Prostate gland (tissue), 2 donors: ENCODE data around the gene KLHL29. TPM values are rescaled to one million over a fixed set of nuclear protein-coding genes. Genes with fewer than 3 reads are reported as not detected.

ENCODE experiments used
- DNase-seq: peaks from one replicate; pipeline ENCODE4 v3.0.0-alpha.2; 2019; ENCODE audit warnings: low spot score
- H3K27ac ChIP-seq, 2 donors: fragments of 200-600 bp; sonication (generic); 2 replicates each; pipeline ENCODE4 v1.5.1; 2017 to 2019
- H3K27me3 ChIP-seq: fragments of 200-600 bp; sonication (generic); replicated peaks from 2 replicates; pipeline ENCODE4 v1.5.1; 2019; ENCODE audit not compliant: insufficient read depth
- H3K36me3 ChIP-seq, 2 donors: fragments of 200-600 bp; sonication (generic); 1 replicate in 1 of 2; 2 replicates in 1 of 2; pipeline versions ENCODE4 v1.5.1 to v1.8.1; 2017 to 2019
- H3K4me1 ChIP-seq: fragments of 200-600 bp; sonication (generic); replicated peaks from 2 replicates; pipeline ENCODE4 v1.5.1; 2019
- H3K4me3 ChIP-seq, 2 donors: fragments of 200-600 bp; sonication (generic); 2 replicates each; pipeline ENCODE4 v1.5.1; 2017 to 2019
- H3K9me3 ChIP-seq: fragments of 200-600 bp; sonication (generic); 2 replicates; pipeline ENCODE4 v1.5.1; 2017
- POLR2A ChIP-seq: fragments of 450-650 bp; IDR thresholded peaks from one replicate; pipeline ENCODE4 v1.6.1; 2016; ENCODE audit warnings: antibody characterized with exemption, mild to moderate bottlenecking
- POLR2AphosphoS5 ChIP-seq: sonication (generic); formaldehyde crosslinking; IDR thresholded peaks from one replicate; pipeline ENCODE4 v1.6.1; 2017; ENCODE audit warnings: antibody characterized with exemption
- WGBS: methylation state at CpG from one replicate; pipeline ENCODE4 v1.1.5; 2018; 5-methylcytosine and 5-hydroxymethylcytosine counted together
- intact Hi-C: fragments of 100-400 bp; cut with DNase I; formaldehyde crosslinking; loops from one replicate; pipeline ENCODE4 v1.14.2; 2022
- total RNA-seq, 2 donors: library from RNA; depleted of rRNA; stranded (reverse); fragments of >200 nt; gene quantifications; one replicate each; pipeline ENCODE4 v1.1.0, GENCODE V29; 2016
- TF ChIP-seq, protein P1 (sequence below), 4 experiments: fragments of 200-600 bp in 2 of 4; fragments of 450-650 bp in 2 of 4; sonication (generic) in 2 of 4; IDR thresholded peaks; 1 replicate in 3 of 4; 2 replicates in 1 of 4; pipeline ENCODE4 v1.5.1; 2016 to 2019; ENCODE audit warnings: antibody characterized with exemption in 4 of 4, mild to moderate bottlenecking in 2 of 4, moderate library complexity in 2 of 4

KLHL29 gene
- total RNA-seq, 2 donors from 2014 or later: 23.3 to 24.8 TPM

DNA sequence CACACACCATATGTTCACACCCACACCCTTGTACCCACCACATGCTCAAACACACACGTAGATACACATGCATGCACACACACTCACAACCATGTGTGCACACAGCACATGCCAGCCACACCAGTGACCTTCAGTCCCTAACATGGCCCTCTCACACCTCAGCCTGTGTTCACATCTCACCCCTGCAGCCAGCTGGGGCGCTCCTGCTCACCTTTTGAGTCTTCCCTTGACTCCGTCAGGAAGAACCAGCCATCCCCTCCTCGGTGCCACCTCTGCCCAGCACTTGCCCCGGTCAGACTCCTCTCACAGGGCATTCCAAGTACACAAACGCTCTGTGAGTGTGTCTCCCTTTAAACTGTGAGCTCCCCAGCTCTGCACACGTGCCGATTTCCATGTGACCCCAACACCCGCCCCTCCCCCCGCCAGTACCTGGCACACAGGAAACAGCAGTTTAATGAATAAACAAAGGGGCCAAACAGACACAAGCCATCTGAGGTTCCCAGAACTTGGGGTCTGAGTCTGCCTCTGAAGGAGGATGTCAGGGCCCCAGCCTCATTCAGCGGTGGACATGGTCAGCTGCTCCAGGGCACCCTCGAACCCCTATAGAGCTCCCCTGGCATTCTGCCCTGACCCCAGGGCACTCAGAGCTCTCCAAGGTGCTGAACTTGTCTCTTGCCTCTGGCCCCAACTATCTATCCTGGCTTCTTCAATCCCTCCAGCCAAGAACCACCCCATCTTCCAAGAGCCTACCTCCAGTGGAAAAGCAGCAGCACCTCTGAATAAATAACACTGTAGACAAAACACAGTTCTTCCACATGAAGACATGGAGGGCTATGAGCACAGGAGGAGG is 289.1 kb downstream of the KLHL29 start:
- no peak overlapping the region for H3K27ac ChIP-seq
- DNase-seq: no peak
- no peaks in the 10 kb centered on the region for H3K9me3 ChIP-seq
- H3K27me3 ChIP-seq: no peaks in the 10 kb centered on the region
- H3K36me3 ChIP-seq: no peaks in the 10 kb centered on the region
- intact Hi-C loops: no loop called here
- no peak overlapping the region for H3K4me3 ChIP-seq
- WGBS: 56% methylated on average over 12 of the region's 12 CpGs
- no peak for TF ChIP-seq POLR2AphosphoS5
- TF ChIP-seq, protein P1, sequence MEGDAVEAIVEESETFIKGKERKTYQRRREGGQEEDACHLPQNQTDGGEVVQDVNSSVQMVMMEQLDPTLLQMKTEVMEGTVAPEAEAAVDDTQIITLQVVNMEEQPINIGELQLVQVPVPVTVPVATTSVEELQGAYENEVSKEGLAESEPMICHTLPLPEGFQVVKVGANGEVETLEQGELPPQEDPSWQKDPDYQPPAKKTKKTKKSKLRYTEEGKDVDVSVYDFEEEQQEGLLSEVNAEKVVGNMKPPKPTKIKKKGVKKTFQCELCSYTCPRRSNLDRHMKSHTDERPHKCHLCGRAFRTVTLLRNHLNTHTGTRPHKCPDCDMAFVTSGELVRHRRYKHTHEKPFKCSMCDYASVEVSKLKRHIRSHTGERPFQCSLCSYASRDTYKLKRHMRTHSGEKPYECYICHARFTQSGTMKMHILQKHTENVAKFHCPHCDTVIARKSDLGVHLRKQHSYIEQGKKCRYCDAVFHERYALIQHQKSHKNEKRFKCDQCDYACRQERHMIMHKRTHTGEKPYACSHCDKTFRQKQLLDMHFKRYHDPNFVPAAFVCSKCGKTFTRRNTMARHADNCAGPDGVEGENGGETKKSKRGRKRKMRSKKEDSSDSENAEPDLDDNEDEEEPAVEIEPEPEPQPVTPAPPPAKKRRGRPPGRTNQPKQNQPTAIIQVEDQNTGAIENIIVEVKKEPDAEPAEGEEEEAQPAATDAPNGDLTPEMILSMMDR (IDR thresholded peaks at IDR 0.05): no peak
- TF ChIP-seq POLR2A: no peak
- H3K4me1 ChIP-seq: peaks cover 4% of the 10 kb centered on the region

DNA sequence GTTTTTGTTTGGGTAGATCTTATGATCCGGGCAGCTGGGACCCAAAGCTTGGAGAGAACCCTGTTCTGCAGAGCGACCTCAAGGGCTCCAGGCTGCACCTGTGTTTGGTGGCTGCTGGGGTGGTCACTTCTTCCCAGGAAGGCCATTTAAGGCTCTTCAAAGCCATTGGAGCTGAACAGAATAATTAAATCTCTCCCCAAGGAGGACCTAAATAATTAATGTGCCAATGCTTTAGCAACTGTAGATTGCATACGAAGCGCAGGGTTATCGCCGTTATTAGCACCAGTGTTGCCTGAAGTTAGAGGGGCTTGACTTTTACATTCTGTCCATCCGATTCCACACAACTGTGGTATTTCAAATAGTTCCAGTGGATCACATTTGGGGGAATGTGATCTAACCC is 290.5 kb downstream of the KLHL29 start:
- H3K27ac ChIP-seq: no peak overlapping the region
- no peaks in the 10 kb centered on the region for H3K36me3 ChIP-seq
- intact Hi-C loops: no loop called here
- no peak for DNase-seq
- no peak overlapping the region for H3K4me3 ChIP-seq
- no peaks in the 10 kb centered on the region for H3K9me3 ChIP-seq
- 97% methylated on average over 7 of the region's 7 CpGs for WGBS
- no peaks in the 10 kb centered on the region for H3K27me3 ChIP-seq
- H3K4me1 ChIP-seq: peaks cover 1% of the 10 kb centered on the region
- TF ChIP-seq POLR2AphosphoS5: no peak
- TF ChIP-seq, protein P1 (IDR thresholded peaks at IDR 0.05): no peak
- TF ChIP-seq POLR2A: no peak

DNA sequence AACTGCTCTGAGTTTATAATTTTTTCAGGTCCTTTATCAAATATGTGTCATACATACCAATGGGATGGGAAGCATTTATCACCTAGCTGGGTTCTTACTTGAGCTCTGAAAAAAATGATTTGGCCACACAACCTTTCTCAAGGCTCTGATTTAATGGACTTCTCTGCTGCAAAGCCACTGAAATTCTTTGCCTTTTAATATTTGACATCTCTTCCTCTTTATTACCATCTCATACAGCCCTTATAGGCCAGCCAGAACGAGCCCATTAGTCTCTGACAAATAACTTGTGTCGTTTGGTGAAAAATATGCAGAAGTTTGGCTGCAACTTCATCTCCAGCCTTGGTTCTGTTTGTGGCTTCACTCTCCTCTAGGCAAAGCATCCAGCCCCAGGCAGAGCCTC is 292.9 kb downstream of the KLHL29 start:
- intact Hi-C loops: no loop called here
- TF ChIP-seq, protein P1 (IDR thresholded peaks at IDR 0.05): no peak
- TF ChIP-seq POLR2AphosphoS5: no peak
- Histone ChIP-seq H3K4me3 (no peak overlapping the region), H3K9me3 (no peaks in the 10 kb centered on the region), H3K36me3 (no peaks in the 10 kb centered on the region), H3K4me1 (no peaks in the 10 kb centered on the region), H3K27ac (no peak overlapping the region), H3K27me3 (no peaks in the 10 kb centered on the region)
- 67% methylated on average over 2 of the region's 2 CpGs for WGBS
- DNase-seq: no peak

DNA sequence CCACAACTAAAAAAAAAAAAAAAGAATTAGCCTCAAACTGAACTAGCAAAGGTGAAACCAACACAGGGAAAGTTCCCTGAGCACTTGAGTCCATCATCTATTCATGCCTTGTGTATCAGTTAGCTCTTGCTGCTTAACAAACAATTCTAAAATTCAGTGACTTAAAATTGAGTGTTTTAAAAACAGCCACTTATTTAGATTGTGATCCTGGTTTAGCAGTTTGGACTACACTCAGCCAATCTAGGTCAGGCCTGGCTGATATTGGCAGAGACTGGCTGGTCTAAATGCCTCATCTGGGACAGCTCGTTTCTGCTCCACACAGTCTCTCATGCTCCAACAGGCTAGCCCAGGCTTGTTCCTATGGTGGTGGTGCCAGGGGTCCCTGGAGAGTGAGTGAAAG is 294.1 kb downstream of the KLHL29 start:
- DNase-seq: no peak
- no peaks in the 10 kb centered on the region for H3K27me3 ChIP-seq
- no peak for TF ChIP-seq POLR2A
- TF ChIP-seq, protein P1 (IDR thresholded peaks at IDR 0.05): no peak
- intact Hi-C loops: no loop called here
- no peak overlapping the region for H3K27ac ChIP-seq
- no peaks in the 10 kb centered on the region for H3K9me3 ChIP-seq
- no peaks in the 10 kb centered on the region for H3K4me1 ChIP-seq
- H3K4me3 ChIP-seq: no peak overlapping the region
- H3K36me3 ChIP-seq: no peaks in the 10 kb centered on the region
- WGBS: 62% methylated on average over 1 of the region's 1 CpG

DNA sequence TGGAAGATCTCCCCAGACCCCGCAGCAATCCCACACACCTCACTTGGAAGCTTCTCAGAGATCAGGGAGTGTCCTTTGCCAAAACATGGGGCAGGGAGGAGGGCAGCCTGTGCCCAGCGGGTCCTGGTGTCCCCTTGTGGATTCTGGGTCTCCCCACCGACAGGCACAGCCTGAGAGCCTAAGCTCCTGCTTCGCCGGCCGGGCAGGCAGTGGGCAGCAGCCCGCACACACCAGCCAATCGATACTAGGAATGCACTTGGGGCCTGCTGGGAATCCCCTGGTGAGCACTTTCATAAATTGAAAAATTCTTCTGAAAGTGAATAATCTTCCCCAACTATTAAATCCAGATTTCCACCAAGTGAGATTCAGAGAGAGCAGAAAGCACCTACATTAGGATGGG is 296.0 kb downstream of the KLHL29 start:
- Histone ChIP-seq H3K9me3 (no peaks in the 10 kb centered on the region), H3K4me3 (no peak overlapping the region), H3K4me1 (no peaks in the 10 kb centered on the region), H3K27ac (no peak overlapping the region), H3K36me3 (no peaks in the 10 kb centered on the region), H3K27me3 (no peaks in the 10 kb centered on the region)
- 92% methylated on average over 8 of the region's 8 CpGs for WGBS
- intact Hi-C loops: no loop called here
- DNase-seq: no peak
- TF ChIP-seq, protein P1 (IDR thresholded peaks at IDR 0.05): no peak
